Progenitor cell of endocrine pancreas (in vitro differentiated cells): ENCODE measurements around the gene BRINP3. TPM values are rescaled to one million over a fixed set of nuclear protein-coding genes. Genes with fewer than 3 reads are reported as not detected.

Experiments
- DNase-seq: peaks from one replicate; pipeline ENCODE4 v3.0.0; 2021; ENCODE audit warnings: low spot score; ENCODE audit not compliant: unreplicated experiment
- H3K27ac Mint-ChIP-seq: 2 replicates; pipeline ENCODE4 v1.8.0; 2021; ENCODE audit warnings: mild to moderate bottlenecking, moderate library complexity, mixed read lengths
- H3K27me3 Mint-ChIP-seq: 2 replicates; pipeline ENCODE4 v1.8.0; 2021; ENCODE audit warnings: mixed read lengths
- H3K36me3 Mint-ChIP-seq: 2 replicates; pipeline ENCODE4 v1.8.0; 2022; ENCODE audit warnings: mixed read lengths; ENCODE audit not compliant: insufficient read depth
- H3K4me1 Mint-ChIP-seq: 2 replicates; pipeline ENCODE4 v1.8.0; 2021; ENCODE audit warnings: low read depth, mixed read lengths
- H3K4me3 Mint-ChIP-seq: 2 replicates; pipeline ENCODE4 v1.8.0; 2021; ENCODE audit warnings: low read depth, mild to moderate bottlenecking, moderate library complexity, mixed read lengths
- H3K9me3 Mint-ChIP-seq: 2 replicates; pipeline ENCODE4 v1.8.0; 2021; ENCODE audit warnings: low read depth, mixed read lengths
- total RNA-seq: library from RNA; stranded (reverse); gene quantifications from 2 replicates; pipeline ENCODE4 v1.2.1, GENCODE V29; 2021
- TF ChIP-seq, protein P1 (sequence below): fragments of 200-600 bp; sonication (generic); IDR thresholded peaks from one replicate; pipeline ENCODE4 v1.5.0; 2021; ENCODE audit warnings: antibody characterized with exemption, mild to moderate bottlenecking; ENCODE audit not compliant: unreplicated experiment

BRINP3 gene
- total RNA-seq, 1 donor from 2014 or later, result not detected

DNA sequence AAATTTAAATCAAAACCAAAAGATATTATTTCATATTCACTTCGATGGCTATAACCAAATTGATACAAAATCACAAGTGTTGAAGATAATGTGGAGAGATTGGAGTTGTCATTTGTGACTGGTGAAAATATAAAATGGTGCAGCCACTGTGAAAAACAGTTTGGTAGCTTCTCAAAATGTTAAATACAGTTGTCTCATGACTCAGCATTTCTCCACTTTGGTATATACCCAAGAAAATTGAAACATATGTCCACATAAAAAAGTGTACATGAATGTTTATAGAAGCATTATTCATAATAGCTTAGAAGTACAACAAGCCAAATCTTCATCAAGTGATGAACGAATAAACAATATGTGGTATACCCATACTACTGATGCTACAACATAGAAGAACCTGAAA lies 318.5 kb downstream of the BRINP3 start:
- no peak overlapping the region for H3K4me3 Mint-ChIP-seq
- DNase-seq, result no peak

DNA sequence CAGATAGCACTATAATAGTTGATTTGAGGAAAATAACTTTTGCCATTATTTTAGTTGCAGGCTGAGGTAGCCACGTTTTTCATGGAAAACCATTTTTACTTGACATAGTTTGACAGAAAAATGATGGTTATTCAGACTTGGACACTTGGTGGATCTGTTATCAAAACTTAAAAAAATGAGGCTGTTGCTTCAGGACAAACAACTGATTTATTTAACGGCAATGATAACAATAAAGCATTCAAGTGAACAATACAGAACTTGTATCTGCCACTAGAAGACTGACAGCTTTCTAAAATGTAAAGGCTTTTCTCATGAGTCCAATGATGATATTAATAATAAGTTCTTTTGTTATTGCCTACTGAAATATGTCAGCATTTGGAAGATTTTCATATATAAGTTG lies 322.9 kb downstream of the BRINP3 start:
- no peak overlapping the region for H3K27ac Mint-ChIP-seq
- no peaks in the 10 kb centered on the region for H3K4me1 Mint-ChIP-seq
- TF ChIP-seq, protein P1, sequence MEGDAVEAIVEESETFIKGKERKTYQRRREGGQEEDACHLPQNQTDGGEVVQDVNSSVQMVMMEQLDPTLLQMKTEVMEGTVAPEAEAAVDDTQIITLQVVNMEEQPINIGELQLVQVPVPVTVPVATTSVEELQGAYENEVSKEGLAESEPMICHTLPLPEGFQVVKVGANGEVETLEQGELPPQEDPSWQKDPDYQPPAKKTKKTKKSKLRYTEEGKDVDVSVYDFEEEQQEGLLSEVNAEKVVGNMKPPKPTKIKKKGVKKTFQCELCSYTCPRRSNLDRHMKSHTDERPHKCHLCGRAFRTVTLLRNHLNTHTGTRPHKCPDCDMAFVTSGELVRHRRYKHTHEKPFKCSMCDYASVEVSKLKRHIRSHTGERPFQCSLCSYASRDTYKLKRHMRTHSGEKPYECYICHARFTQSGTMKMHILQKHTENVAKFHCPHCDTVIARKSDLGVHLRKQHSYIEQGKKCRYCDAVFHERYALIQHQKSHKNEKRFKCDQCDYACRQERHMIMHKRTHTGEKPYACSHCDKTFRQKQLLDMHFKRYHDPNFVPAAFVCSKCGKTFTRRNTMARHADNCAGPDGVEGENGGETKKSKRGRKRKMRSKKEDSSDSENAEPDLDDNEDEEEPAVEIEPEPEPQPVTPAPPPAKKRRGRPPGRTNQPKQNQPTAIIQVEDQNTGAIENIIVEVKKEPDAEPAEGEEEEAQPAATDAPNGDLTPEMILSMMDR, result no peak
- H3K27me3 Mint-ChIP-seq, result no peaks in the 10 kb centered on the region
- H3K36me3 Mint-ChIP-seq, result no peaks in the 10 kb centered on the region
- no peak overlapping the region for H3K4me3 Mint-ChIP-seq
- H3K9me3 Mint-ChIP-seq, result peaks cover 3% of the 10 kb centered on the region
- no peak for DNase-seq

More for the DNA sequence above, 318.5 kb downstream of the BRINP3 start:
- H3K27me3 Mint-ChIP-seq, result no peaks in the 10 kb centered on the region
- no peaks in the 10 kb centered on the region for H3K36me3 Mint-ChIP-seq
- no peak overlapping the region for H3K27ac Mint-ChIP-seq
- peaks cover 3% of the 10 kb centered on the region for H3K9me3 Mint-ChIP-seq
- TF ChIP-seq, protein P1, result no peak
- H3K4me1 Mint-ChIP-seq, result no peaks in the 10 kb centered on the region

DNA sequence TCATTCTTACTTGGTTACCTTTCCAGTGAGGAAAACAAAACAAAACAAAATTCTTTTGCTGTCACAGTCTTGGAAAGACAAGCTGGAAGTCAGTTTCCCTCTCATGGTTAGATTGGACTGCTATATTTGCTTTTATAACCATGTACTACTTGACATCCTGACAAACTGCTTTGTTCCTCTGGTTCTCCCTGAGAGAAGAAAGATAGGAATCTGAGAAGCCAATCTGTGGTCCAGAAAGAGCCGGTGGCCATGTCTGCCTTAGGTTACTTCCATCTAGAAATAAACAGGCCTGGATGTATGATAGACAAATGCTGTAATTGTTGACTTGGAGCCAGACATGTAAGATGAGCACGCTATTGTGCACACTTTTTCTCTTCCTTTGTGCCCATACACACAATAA lies 330.0 kb downstream of the BRINP3 start:
- H3K9me3 Mint-ChIP-seq, result no peaks in the 10 kb centered on the region
- no peaks in the 10 kb centered on the region for H3K36me3 Mint-ChIP-seq
- H3K27ac Mint-ChIP-seq, result no peak overlapping the region
- H3K27me3 Mint-ChIP-seq, result no peaks in the 10 kb centered on the region
- no peaks in the 10 kb centered on the region for H3K4me1 Mint-ChIP-seq
- DNase-seq, result no peak
- H3K4me3 Mint-ChIP-seq, result no peak overlapping the region
- TF ChIP-seq, protein P1, result no peak

DNA sequence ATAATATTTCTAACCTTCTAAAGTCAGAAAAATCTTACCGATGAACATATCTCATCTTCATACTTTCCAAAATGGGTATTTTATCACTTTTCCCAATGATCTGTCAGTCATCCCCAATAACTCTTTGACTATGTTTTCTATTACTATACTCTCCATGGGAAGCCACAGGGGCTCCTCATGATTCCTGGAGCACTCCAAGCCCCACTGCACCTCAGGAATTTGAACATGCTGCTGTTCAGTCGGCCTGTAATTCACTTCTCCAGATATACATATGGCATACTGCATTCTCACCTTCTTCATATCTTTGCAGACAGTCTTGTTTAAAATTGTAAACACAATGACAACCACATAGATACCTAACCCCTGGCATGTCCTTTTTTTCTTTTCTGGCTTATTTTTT lies 333.0 kb downstream of the BRINP3 start:
- Mint-ChIP-seq H3K27ac (no peak overlapping the region), H3K27me3 (no peaks in the 10 kb centered on the region), H3K9me3 (no peaks in the 10 kb centered on the region), H3K4me1 (no peaks in the 10 kb centered on the region), H3K36me3 (no peaks in the 10 kb centered on the region), H3K4me3 (no peak overlapping the region)
- TF ChIP-seq, protein P1, result no peak
- no peak for DNase-seq

DNA sequence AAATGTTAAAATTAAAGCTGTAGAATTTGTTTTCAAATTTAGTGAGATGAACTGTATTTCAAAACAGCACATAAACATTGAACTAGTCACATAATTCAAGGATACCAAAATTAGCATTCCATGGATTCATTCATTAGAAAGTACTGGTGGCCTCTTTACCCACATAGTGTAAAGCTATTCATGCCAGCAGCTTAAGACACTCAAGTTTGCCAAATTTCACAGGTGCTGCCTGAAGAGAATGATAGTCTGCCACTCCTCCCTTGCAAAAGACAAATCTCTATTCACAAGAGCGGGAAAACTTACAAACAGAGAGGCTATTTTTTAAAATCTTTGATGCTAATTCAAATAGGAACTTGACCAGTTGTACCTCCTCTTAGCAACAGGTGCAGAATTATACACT lies 337.0 kb downstream of the BRINP3 start:
- TF ChIP-seq, protein P1, result no peak
- H3K27me3 Mint-ChIP-seq, result no peaks in the 10 kb centered on the region

More for the DNA sequence above, 337.0 kb downstream of the BRINP3 start:
- DNase-seq, result no peak
- Mint-ChIP-seq H3K27ac (no peak overlapping the region), H3K36me3 (no peaks in the 10 kb centered on the region), H3K4me3 (no peak overlapping the region), H3K9me3 (no peaks in the 10 kb centered on the region), H3K4me1 (no peaks in the 10 kb centered on the region)
